AG09319 (cell line): Measurements from ENCODE around the gene ARHGAP23.

ENCODE experiments used
- DNase-seq: peaks from one replicate; pipeline ENCODE4 v3.0.0-alpha.2; 2010; ENCODE audit warnings: low read depth; ENCODE audit errors: extremely low read depth
- CTCF ChIP-seq: IDR thresholded peaks from 2 replicates; pipeline ENCODE4 v1.5.1; 2011; ENCODE audit warnings: low read depth, mild to moderate bottlenecking, inconsistent platforms, low read length, moderate library complexity

Gene ARHGAP23

GRCh38 chr17:38417210-38417951 lies 10.9 kb upstream of the ARHGAP23 start:
- DNase-seq, result no peak
- no peak for TF ChIP-seq CTCF

- no peak for DNase-seq
- no peak for TF ChIP-seq CTCF
Observed at GRCh38 chr17:38418062-38418692, 10.1 kb upstream of the ARHGAP23 start.

- TF ChIP-seq CTCF, result no peak
- DNase-seq, result no peak
Observed at GRCh38 chr17:38418693-38419507, 9.4 kb upstream of the ARHGAP23 start.

- no peak for TF ChIP-seq CTCF
Observed at GRCh38 chr17:38419508-38419981, 8.7 kb upstream of the ARHGAP23 start.

GRCh38 chr17:38420518-38420917 lies 7.7 kb upstream of the ARHGAP23 start:
- no peak for TF ChIP-seq CTCF
- no peak for DNase-seq

More at GRCh38 chr17:38419508-38419981, 8.7 kb upstream of the ARHGAP23 start:
- no peak for DNase-seq

- no peak for TF ChIP-seq CTCF
- DNase-seq, result no peak
Observed at GRCh38 chr17:38421171-38421841, 7.0 kb upstream of the ARHGAP23 start.
